ACC112 (cell line): ENCODE results near the gene CLCA1.

Experiments used
- H2AFZ ChIP-seq: fragments of 200-600 bp; sonication (generic); one replicate; pipeline ENCODE4 v1.6.0; 2017; ENCODE audit warnings: antibody characterized with exemption, low read length; ENCODE audit not compliant: unreplicated experiment
- H3K27ac ChIP-seq: fragments of 200-600 bp; sonication (generic); 2 replicates; pipeline ENCODE4 v1.5.1; 2014; ENCODE audit warnings: low read depth, mild to moderate bottlenecking, antibody characterized with exemption, low read length, moderate library complexity
- H3K27me3 ChIP-seq: fragments of 200-600 bp; sonication (generic); 2 replicates; pipeline ENCODE4 v1.6.1; 2014; ENCODE audit warnings: mild to moderate bottlenecking, antibody characterized with exemption, low read length, moderate library complexity, mixed read lengths; ENCODE audit not compliant: insufficient read depth
- H3K36me3 ChIP-seq: fragments of 200-600 bp; sonication (generic); 2 replicates; pipeline ENCODE4 v1.6.1; 2016; ENCODE audit warnings: mild to moderate bottlenecking, antibody characterized with exemption, low read length, moderate library complexity, mixed read lengths; ENCODE audit not compliant: insufficient read depth
- H3K4me1 ChIP-seq: fragments of 200-600 bp; sonication (generic); one replicate; pipeline ENCODE4 v1.6.1; 2016; ENCODE audit warnings: low read length, mixed read lengths; ENCODE audit not compliant: insufficient read depth, unreplicated experiment, control insufficient read depth
- H3K4me3 ChIP-seq: fragments of 200-600 bp; sonication (generic); 2 replicates; pipeline ENCODE4 v1.5.1; 2014; ENCODE audit warnings: mild to moderate bottlenecking, low read depth, low read length
- H3K79me2 ChIP-seq: fragments of 200-600 bp; sonication (generic); one replicate; pipeline ENCODE4 v1.6.0; 2016; ENCODE audit warnings: low read length; ENCODE audit not compliant: control insufficient read depth, unreplicated experiment, insufficient read depth

The CLCA1 gene

GRCh38 chr1:86521522-86521891 is 52.8 kb downstream of the CLCA1 start:
- no peaks in the 10 kb centered on the region for H3K4me1 ChIP-seq
- H3K27ac ChIP-seq = no peak overlapping the region
- H3K27me3 ChIP-seq = 0 out of 2 replicates have a peak, but pooled peaks cover 6% of the 10 kb centered on the region
- H3K36me3 ChIP-seq = no peaks in the 10 kb centered on the region
- H3K4me3 ChIP-seq = no peak overlapping the region
- no peaks in the 10 kb centered on the region for H3K79me2 ChIP-seq
- no peak overlapping the region for H2AFZ ChIP-seq

- H3K36me3 ChIP-seq = no peaks in the 10 kb centered on the region
- H3K4me3 ChIP-seq = no peak overlapping the region
- no peaks in the 10 kb centered on the region for H3K79me2 ChIP-seq
- no peak overlapping the region for H3K27ac ChIP-seq
- no peak overlapping the region for H2AFZ ChIP-seq
- H3K4me1 ChIP-seq = no peaks in the 10 kb centered on the region
- H3K27me3 ChIP-seq = 0 out of 2 replicates have a peak, but pooled peaks cover 6% of the 10 kb centered on the region
These were observed 53.5 kb downstream of the CLCA1 start for GRCh38 chr1:86522240-86522639.

- no peaks in the 10 kb centered on the region for H3K4me1 ChIP-seq
- no peaks in the 10 kb centered on the region for H3K36me3 ChIP-seq
- no peaks in the 10 kb centered on the region for H3K79me2 ChIP-seq
- H3K27me3 ChIP-seq = 0 out of 2 replicates have a peak, but pooled peaks cover 6% of the 10 kb centered on the region
- H2AFZ ChIP-seq = no peak overlapping the region
- no peak overlapping the region for H3K4me3 ChIP-seq
- no peak overlapping the region for H3K27ac ChIP-seq
These were observed 55.1 kb downstream of the CLCA1 start for GRCh38 chr1:86523670-86524354.

- no peaks in the 10 kb centered on the region for H3K4me1 ChIP-seq
- H3K27me3 ChIP-seq = peaks cover 6% of the 10 kb centered on the region; the same call in 1 of the 2 replicates
- no peaks in the 10 kb centered on the region for H3K79me2 ChIP-seq
- no peak overlapping the region for H2AFZ ChIP-seq
- H3K36me3 ChIP-seq = no peaks in the 10 kb centered on the region
- H3K4me3 ChIP-seq = no peak overlapping the region
- no peak overlapping the region for H3K27ac ChIP-seq
These were observed 58.6 kb downstream of the CLCA1 start for GRCh38 chr1:86527306-86527705.

- H3K36me3 ChIP-seq = no peaks in the 10 kb centered on the region
- H3K27me3 ChIP-seq = peaks cover 30% of the 10 kb centered on the region
- H3K4me1 ChIP-seq = no peaks in the 10 kb centered on the region
- no peaks in the 10 kb centered on the region for H3K79me2 ChIP-seq
- no peak overlapping the region for H3K27ac ChIP-seq
- H3K4me3 ChIP-seq = no peak overlapping the region
- H2AFZ ChIP-seq = no peak overlapping the region
These were observed 61.6 kb downstream of the CLCA1 start for GRCh38 chr1:86530211-86530845.

GRCh38 chr1:86537928-86538695 is 69.4 kb downstream of the CLCA1 start:
- Histone ChIP-seq H3K79me2 (no peaks in the 10 kb centered on the region), H3K4me1 (peaks cover 6% of the 10 kb centered on the region), H2AFZ (no peak overlapping the region), H3K27me3 (peaks cover 18% of the 10 kb centered on the region), H3K27ac (no peak overlapping the region), H3K36me3 (no peaks in the 10 kb centered on the region), H3K4me3 (no peak overlapping the region)

DNA sequence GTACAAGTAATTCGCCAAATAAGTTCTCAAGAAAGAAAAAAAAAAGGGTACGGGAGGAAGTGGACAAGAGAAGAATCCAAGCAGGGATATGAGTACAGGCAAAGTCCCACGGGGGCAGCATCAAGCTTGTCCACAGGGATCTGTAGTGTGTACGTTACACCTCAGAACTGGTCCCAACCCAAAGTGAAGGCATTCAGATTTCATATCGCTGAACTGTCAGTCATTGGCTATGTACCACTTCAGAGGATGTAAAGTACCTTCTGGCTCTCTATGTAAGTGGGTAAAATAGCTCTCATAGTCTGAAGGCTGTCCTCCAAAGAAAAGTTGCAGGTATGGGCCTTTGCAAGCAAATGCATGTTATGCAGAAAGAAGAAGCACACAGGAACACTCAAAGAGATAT is 70.0 kb downstream of the CLCA1 start:
- no peak overlapping the region for H2AFZ ChIP-seq
- H3K79me2 ChIP-seq = no peaks in the 10 kb centered on the region
- no peak overlapping the region for H3K4me3 ChIP-seq
- H3K27me3 ChIP-seq = peaks cover 14% of the 10 kb centered on the region
- H3K36me3 ChIP-seq = no peaks in the 10 kb centered on the region
- H3K27ac ChIP-seq = no peak overlapping the region
- peaks cover 8% of the 10 kb centered on the region for H3K4me1 ChIP-seq

- peaks cover 8% of the 10 kb centered on the region for H3K4me1 ChIP-seq
- H3K27ac ChIP-seq = no peak overlapping the region
- H3K27me3 ChIP-seq = no peaks in the 10 kb centered on the region
- no peak overlapping the region for H3K4me3 ChIP-seq
- H3K79me2 ChIP-seq = no peaks in the 10 kb centered on the region
- no peaks in the 10 kb centered on the region for H3K36me3 ChIP-seq
- no peak overlapping the region for H2AFZ ChIP-seq
These were observed 73.1 kb downstream of the CLCA1 start for GRCh38 chr1:86541859-86542258.

DNA sequence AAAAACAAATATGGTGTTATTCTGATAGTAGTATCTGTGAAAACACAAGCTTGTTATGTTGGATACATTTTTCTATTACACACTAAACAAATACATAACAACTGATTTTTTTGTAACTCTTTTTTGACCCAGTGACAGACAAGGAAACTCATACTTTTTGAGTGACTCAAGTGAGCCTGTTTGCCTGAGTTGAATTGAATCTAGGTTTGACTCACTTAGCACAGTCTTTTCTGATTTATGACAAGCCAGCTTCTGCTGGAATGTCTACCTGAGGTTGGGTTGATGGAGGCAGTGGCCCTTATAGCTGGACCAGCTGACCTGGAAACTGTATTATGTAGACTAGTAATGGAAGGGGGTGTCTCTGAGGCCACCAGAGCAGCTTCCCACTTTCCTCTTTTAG is 73.9 kb downstream of the CLCA1 start:
- Histone ChIP-seq H2AFZ (no peak overlapping the region), H3K4me3 (no peak overlapping the region), H3K79me2 (no peaks in the 10 kb centered on the region), H3K4me1 (peaks cover 8% of the 10 kb centered on the region), H3K27me3 (no peaks in the 10 kb centered on the region), H3K36me3 (no peaks in the 10 kb centered on the region), H3K27ac (no peak overlapping the region)

DNA sequence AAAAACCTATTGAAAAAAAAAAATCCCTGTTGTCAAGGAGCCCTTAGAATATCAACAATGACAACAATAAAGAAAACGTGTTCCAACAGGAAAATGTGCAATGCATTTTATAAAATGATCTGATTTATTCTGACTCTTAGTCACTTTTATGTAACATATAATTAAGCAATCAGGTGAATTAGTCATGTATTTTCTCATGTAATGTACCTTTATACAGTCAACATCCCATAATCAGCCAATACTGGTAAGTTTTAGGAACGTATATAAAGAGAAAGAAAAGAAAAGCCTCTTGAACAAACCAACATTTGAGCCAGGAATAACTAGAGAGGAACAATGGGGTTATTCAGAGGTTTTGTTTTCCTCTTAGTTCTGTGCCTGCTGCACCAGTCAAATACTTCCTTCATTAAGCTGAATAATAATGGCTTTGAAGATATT is 78.1 kb downstream of the CLCA1 start, which contains the start of gene CLCA4:
Gene CLCA4 (plus strand): TSS at position 292 of the 435 bp plus-strand sequence. CDS start 42 bp downstream, at position 334.
- no peak within 1 kb of the TSS for H3K4me3 ChIP-seq
- H3K36me3 ChIP-seq = no peaks in the 10 kb centered on the region
- no peak within 1 kb of the TSS for H2AFZ ChIP-seq
- H3K27me3 ChIP-seq = no peaks in the 10 kb centered on the region
- H3K27ac ChIP-seq = no peak within 1 kb of the TSS
- peaks cover 8% of the 10 kb centered on the region for H3K4me1 ChIP-seq
- no peaks in the 10 kb centered on the region for H3K79me2 ChIP-seq
